ENCODE measurements around the gene DYDC2.
"Not testable (repeated sequence)": the region's sequence is repeated elsewhere in the genome, so short reads cannot be mapped to it uniquely, and the experiment has no call there.

The DYDC2 gene

DNA sequence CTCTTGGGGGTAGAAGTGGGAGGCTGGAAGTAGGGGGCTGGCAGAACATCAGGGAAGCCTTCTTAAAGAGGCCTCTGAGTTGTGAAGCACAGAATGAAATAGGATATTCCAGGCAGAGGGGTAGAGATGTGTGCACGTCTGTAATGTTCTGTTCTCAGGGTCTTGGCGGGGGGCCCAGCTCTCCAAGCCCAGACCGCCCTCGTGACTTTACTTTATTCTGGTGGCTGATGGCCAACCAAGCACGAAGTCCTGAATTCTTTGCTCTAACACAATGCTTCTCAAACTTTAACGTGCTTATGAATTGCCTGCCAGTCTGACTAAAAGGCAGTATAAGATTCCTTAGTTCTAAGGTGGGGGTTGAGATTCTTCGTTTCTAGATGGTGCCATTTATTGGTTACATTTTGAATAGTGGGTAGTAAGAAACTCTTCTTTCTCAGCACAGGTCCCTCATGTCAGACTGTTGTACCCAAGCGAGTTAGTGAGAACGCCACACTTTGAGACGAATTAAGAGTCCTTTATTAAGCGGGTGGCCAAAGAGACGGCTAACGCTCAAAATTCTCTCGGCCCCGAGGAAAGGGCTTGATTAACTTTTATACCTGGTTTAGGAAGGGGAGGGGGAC lies 60.0 kb downstream of the DYDC2 start:
- Histone ChIP-seq H3K27ac (replicated peaks) (no peak overlapping the region), H3K4me3 (replicated peaks; ENCODE audit: insufficient read depth, low read length) (no peak overlapping the region), H3K27me3 (ENCODE audit: insufficient read depth, poor library complexity, severe bottlenecking) (no peaks in the 10 kb centered on the region)
- TF ChIP-seq GABPA (IDR thresholded peaks at IDR 0.05; ENCODE audit: low read depth) (no peak), POLR2AphosphoS5 (IDR thresholded peaks at IDR 0.05; ENCODE audit: low read depth) (no peak), SPI1 (IDR thresholded peaks at IDR 0.05; ENCODE audit: borderline replicate concordance, low read depth) (no peak)
- TF ChIP-seq, protein P1, sequence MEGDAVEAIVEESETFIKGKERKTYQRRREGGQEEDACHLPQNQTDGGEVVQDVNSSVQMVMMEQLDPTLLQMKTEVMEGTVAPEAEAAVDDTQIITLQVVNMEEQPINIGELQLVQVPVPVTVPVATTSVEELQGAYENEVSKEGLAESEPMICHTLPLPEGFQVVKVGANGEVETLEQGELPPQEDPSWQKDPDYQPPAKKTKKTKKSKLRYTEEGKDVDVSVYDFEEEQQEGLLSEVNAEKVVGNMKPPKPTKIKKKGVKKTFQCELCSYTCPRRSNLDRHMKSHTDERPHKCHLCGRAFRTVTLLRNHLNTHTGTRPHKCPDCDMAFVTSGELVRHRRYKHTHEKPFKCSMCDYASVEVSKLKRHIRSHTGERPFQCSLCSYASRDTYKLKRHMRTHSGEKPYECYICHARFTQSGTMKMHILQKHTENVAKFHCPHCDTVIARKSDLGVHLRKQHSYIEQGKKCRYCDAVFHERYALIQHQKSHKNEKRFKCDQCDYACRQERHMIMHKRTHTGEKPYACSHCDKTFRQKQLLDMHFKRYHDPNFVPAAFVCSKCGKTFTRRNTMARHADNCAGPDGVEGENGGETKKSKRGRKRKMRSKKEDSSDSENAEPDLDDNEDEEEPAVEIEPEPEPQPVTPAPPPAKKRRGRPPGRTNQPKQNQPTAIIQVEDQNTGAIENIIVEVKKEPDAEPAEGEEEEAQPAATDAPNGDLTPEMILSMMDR (IDR thresholded peaks at IDR 0.05; ENCODE audit: insufficient read depth, low read length), result no peak
- TF ChIP-seq, protein P2, sequence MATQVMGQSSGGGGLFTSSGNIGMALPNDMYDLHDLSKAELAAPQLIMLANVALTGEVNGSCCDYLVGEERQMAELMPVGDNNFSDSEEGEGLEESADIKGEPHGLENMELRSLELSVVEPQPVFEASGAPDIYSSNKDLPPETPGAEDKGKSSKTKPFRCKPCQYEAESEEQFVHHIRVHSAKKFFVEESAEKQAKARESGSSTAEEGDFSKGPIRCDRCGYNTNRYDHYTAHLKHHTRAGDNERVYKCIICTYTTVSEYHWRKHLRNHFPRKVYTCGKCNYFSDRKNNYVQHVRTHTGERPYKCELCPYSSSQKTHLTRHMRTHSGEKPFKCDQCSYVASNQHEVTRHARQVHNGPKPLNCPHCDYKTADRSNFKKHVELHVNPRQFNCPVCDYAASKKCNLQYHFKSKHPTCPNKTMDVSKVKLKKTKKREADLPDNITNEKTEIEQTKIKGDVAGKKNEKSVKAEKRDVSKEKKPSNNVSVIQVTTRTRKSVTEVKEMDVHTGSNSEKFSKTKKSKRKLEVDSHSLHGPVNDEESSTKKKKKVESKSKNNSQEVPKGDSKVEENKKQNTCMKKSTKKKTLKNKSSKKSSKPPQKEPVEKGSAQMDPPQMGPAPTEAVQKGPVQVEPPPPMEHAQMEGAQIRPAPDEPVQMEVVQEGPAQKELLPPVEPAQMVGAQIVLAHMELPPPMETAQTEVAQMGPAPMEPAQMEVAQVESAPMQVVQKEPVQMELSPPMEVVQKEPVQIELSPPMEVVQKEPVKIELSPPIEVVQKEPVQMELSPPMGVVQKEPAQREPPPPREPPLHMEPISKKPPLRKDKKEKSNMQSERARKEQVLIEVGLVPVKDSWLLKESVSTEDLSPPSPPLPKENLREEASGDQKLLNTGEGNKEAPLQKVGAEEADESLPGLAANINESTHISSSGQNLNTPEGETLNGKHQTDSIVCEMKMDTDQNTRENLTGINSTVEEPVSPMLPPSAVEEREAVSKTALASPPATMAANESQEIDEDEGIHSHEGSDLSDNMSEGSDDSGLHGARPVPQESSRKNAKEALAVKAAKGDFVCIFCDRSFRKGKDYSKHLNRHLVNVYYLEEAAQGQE (IDR thresholded peaks at IDR 0.05; ENCODE audit: insufficient replicate concordance, low read depth), result no peak
- no peak for DNase-seq (ENCODE audit: low read depth in 1 of 2, low spot score in 1 of 2)

DNA sequence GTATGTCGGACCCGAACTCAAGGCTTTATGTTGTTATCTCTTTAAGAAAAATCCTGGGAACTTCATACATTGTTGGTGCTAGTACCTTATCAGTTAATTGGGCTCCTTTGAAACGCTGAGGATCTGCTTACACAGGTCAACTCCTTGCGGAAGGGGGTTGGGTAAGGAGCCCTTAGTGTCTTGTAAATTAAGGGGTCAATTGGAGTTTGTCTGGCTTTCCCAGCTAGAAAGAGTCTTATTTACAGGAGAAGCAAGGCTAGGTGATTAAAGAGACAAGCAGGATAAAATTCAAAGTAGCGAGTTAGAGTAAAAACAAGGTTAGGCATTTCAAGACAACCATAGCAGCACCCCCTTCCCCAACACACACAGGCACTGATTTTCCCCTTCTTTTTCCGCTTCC lies 60.7 kb downstream of the DYDC2 start:
- not testable (repeated sequence) for H3K27me3 ChIP-seq (ENCODE audit: insufficient read depth, poor library complexity, severe bottlenecking); DNase-seq (ENCODE audit: low read depth in 1 of 2, low spot score in 1 of 2); H3K27ac ChIP-seq (replicated peaks); H3K4me3 ChIP-seq (replicated peaks; ENCODE audit: insufficient read depth, low read length)

Measured in HL-60 (cell line).